22Rv1 (cell line): ENCODE results near the gene TSPYL1.

Experiments used
- CTCF ChIP-seq: fragments of 450-650 bp; IDR thresholded peaks from 2 replicates; pipeline ENCODE4 v1.5.1; 2017; ENCODE audit warnings: mild to moderate bottlenecking
- ZFX ChIP-seq: fragments of 450-650 bp; IDR thresholded peaks from 2 replicates; pipeline ENCODE4 v1.6.1; 2017; ENCODE audit warnings: antibody characterized with exemption, borderline replicate concordance

- TF ChIP-seq CTCF (no peak), ZFX (no peak)
Observed at GRCh38 chr6:116267836-116268588, 11.7 kb downstream of the TSPYL1 start.
